Measurements from ENCODE around the gene TEX51.

TEX51 gene

DNA sequence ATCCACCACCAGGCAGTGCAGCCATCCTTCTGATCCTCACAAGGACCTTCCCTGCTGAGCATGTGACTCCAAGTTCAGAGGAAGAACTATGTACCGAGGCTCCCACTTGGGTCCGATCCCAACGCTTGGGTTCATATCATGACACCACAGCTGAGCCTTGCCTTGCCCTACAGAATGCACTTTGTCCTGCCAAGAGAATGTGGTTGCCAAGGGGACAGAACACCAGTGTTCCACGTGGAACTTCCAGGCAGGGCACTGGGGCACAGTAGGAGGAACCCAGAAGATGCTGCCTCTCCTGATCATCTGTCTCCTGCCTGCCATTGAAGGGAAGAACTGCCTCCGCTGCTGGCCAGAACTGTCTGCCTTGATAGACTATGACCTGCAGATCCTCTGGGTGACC is at the start of gene TEX51:
Gene TEX51 (plus strand): TSS at position 255 of the 400 bp plus-strand sequence. CDS start 29 bp downstream, at position 284.
- TF ChIP-seq, protein P1, sequence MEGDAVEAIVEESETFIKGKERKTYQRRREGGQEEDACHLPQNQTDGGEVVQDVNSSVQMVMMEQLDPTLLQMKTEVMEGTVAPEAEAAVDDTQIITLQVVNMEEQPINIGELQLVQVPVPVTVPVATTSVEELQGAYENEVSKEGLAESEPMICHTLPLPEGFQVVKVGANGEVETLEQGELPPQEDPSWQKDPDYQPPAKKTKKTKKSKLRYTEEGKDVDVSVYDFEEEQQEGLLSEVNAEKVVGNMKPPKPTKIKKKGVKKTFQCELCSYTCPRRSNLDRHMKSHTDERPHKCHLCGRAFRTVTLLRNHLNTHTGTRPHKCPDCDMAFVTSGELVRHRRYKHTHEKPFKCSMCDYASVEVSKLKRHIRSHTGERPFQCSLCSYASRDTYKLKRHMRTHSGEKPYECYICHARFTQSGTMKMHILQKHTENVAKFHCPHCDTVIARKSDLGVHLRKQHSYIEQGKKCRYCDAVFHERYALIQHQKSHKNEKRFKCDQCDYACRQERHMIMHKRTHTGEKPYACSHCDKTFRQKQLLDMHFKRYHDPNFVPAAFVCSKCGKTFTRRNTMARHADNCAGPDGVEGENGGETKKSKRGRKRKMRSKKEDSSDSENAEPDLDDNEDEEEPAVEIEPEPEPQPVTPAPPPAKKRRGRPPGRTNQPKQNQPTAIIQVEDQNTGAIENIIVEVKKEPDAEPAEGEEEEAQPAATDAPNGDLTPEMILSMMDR (IDR thresholded peaks at IDR 0.05): no peak
- Histone ChIP-seq H3K27ac (no peak within 1 kb of the TSS), H3K4me3 (no peak within 1 kb of the TSS)
- peak; percentile 28 for DNase-seq (ENCODE audit: low spot score)

DNA sequence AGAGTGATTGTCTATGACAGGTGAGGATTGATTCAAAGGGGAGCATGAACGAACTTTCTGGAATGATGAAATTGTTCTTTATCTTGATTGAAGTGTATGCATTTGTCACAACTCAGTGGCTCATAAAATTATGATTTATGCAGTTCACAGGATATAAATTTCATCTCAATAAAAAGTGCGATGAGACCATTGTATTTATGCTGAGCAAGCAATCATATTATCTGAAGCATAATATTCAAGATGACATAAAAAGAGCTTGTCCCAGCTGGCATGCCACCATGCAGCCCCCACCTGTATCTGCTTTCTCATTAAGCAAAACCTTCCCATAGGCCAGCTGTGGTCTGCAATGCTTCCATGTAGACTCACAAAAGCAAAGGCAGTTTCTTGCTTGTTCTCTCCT is 49.6 kb upstream of the TEX51 start:
- H3K27ac ChIP-seq: no peak overlapping the region
- no peak overlapping the region for H3K4me3 ChIP-seq
- DNase-seq (ENCODE audit: low spot score): peak; percentile 31
- TF ChIP-seq, protein P1 (IDR thresholded peaks at IDR 0.05): no peak

DNA sequence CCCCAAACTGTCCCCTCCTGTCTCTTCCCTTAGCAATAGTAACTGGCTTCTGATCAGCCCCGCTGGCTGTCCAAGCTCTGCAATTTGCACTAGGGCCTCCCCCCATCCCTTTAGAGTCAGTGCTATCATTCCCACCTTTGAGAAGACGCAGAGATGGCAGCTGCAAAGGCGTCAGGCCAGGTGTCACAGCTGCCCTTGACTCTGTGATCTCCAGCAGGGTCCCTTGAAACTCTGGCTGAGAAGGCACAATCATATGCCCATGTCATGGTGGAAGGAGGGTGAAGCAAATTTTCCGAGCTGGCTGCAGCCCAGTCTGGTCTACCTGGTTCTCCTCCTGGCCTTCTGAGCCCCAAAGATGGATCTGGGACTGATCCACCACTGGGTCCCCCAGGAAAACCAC is 49.2 kb upstream of the TEX51 start:
- peak; percentile 38 for DNase-seq (ENCODE audit: low spot score)
- TF ChIP-seq, protein P1 (IDR thresholded peaks at IDR 0.05): no peak
- H3K27ac ChIP-seq: no peak overlapping the region
- H3K4me3 ChIP-seq: no peak overlapping the region

DNA sequence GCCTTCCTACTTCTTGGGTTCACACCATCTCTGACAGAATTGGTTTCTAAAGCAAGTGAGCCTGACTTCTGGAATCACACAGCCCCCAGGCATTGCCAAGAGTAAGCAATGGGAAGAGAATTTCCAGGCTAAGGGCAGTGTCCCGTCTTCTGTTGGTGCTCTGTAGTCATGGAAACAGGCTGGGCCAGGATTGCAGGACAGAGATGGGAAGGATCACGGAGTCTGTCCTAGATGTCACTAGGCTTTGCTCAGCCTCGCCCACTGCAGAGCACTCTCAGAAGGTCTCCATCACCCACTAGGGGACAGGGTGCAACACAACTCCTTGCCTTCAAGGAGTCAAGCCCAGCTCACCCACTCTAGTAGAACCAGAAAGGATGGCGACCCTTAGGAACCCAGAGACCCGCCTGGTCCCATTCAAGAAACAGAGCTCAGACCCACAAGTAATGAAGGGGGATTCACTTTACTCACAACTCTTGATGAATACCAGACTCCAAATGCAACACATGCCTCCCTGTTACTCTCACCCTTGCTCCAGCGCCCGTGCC is 48.6 kb upstream of the TEX51 start:
- TF ChIP-seq, protein P1 (IDR thresholded peaks at IDR 0.05): no peak
- DNase-seq (ENCODE audit: low spot score): peak; percentile 46
- H3K27ac ChIP-seq: no peak overlapping the region

DNA sequence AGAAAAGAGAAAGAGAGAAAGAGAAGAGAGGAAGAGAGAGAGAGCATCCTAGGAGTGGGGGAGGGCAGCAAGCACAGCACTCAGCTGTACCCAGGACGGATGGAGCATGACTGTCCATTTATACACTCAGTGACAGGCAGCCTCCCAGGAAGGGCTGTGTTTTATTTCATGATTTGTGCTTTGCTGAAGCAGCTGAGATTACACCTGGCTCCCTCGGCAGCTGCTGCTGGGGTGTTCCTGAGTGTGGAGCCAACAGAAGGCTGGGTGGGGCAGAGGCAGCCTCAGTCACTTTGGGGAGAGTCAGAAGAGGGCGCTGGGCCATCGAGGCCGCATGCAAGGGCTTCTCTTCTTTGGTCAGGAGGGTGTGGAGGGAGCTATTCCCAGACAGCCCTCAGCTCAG is 47.8 kb upstream of the TEX51 start:
- DNase-seq (ENCODE audit: low spot score): peak; percentile 33
- no peak overlapping the region for H3K4me3 ChIP-seq
- H3K27ac ChIP-seq: no peak overlapping the region
- TF ChIP-seq, protein P1 (IDR thresholded peaks at IDR 0.05): no peak

More for the DNA sequence above, 48.6 kb upstream of the TEX51 start:
- no peak overlapping the region for H3K4me3 ChIP-seq

DNA sequence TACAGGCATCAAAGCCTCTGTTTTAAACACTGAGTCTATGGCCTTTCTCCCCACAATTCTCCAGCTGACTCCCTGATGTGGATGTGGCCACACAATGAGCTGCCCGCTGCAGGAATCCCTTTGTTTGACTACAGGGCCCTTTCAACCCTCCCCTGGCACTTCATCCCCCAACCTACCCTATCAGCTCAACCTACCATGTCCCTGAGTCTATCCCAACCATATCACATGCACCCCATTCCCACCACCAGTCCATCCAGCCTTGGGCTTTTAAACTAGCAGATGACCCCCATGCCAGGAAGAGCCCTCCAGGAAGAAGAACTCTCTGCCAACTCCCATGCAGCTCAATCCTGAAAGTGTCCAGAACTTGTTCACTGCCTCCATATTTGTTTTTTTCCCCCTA is 46.9 kb upstream of the TEX51 start:
- DNase-seq (ENCODE audit: low spot score): no peak
- no peak overlapping the region for H3K4me3 ChIP-seq
- TF ChIP-seq, protein P1 (IDR thresholded peaks at IDR 0.05): no peak
- H3K27ac ChIP-seq: no peak overlapping the region

DNA sequence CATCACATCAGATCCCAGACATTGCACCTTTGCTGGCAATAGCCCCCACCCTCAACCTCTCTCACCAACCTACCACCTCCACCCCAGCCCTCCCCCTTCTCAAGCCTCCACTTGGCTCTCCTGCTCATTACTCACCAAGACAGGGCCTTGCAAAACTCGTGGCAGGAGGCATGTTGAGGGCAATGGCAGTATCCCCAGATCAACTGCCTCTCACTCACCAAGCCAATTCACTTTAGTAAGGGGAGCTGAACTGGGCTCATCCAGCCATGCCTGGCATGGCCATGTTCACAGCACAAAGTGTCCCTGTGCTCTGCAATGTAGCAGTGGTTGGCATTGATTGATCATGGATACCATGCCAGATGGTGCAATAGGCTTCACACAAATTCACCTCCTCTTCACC is 46.3 kb upstream of the TEX51 start:
- H3K4me3 ChIP-seq: no peak overlapping the region
- no peak for DNase-seq (ENCODE audit: low spot score)
- H3K27ac ChIP-seq: no peak overlapping the region
- TF ChIP-seq, protein P1 (IDR thresholded peaks at IDR 0.05): no peak

All from coronary artery (tissue), 2 donors.